HS-27A (cell line): ENCODE data around the gene POLR3GL.
"Not testable (repeated sequence)": the region's sequence is repeated elsewhere in the genome, so short reads cannot be mapped to it uniquely, and the experiment has no call there.

Experiments used
- DNase-seq: peaks from one replicate; pipeline ENCODE4 v3.0.0-alpha.2; 2012; ENCODE audit warnings: low read depth, missing footprints

Gene POLR3GL

GRCh38 chr1:146020058-146021049 is 55.9 kb downstream of the POLR3GL start:
- DNase-seq, result no peak

- DNase-seq, result no peak
Measured at GRCh38 chr1:146021050-146021445, 56.6 kb downstream of the POLR3GL start.

- no peak for DNase-seq
Measured at GRCh38 chr1:146021622-146022402, 57.3 kb downstream of the POLR3GL start, which contains the start of gene HJV. TSS of gene HJV (minus strand) at chr1:146021735. CDS start at chr1:146020231, 1,504 bp downstream.

GRCh38 chr1:146022403-146023127 is 58.1 kb downstream of the POLR3GL start:
- no peak for DNase-seq

GRCh38 chr1:146025787-146026495 is 61.5 kb downstream of the POLR3GL start:
- not testable (repeated sequence) for DNase-seq

- DNase-seq, result not testable (repeated sequence)
Measured at GRCh38 chr1:146026650-146027049, 62.2 kb downstream of the POLR3GL start.
